Endothelial cell of umbilical vein (primary cell): ENCODE data around the gene CCT6B. TPM values are rescaled to one million over a fixed set of nuclear protein-coding genes. Genes with fewer than 3 reads are reported as not detected.

ENCODE experiments used
- BruUV-seq: library from RNA; stranded (reverse); fragments of 400-500 nt; replicated peaks from 2 replicates; lab custom pipeline; 2021; lab: Mats Ljungman, UMichigan
- CTCF ChIA-PET: fragments of 300-600, 350-600 bp; sonication (Branson Sonifier 250); formaldehyde crosslinking; loops from one replicate; lab custom pipeline; 2021; ENCODE audit warnings: antibody characterized with exemption, inconsistent platforms; lab: Charles Lee
- POLR2A ChIA-PET: fragments of 300-600, 350-600 bp; sonication (Branson Sonifier 250); formaldehyde crosslinking; loops from one replicate; lab custom pipeline; 2021; ENCODE audit warnings: antibody characterized with exemption, inconsistent platforms; lab: Charles Lee
- DNase-seq: peaks from one replicate; pipeline ENCODE4 v3.0.0-alpha.2; 2011; ENCODE audit warnings: low read depth, low spot score
- FAIRE-seq: peaks from 2 replicates; lab custom pipeline; 2011; peaks lifted over from hg19 to GRCh38; lab: Jason Lieb, UNC
- H2AFZ ChIP-seq: 2 replicates; pipeline ENCODE4 v1.6.0; 2012; ENCODE audit warnings: low read depth, low read length, control low read depth, inconsistent platforms
- H3K27ac ChIP-seq: 2 replicates; pipeline ENCODE4 v1.5.1; 2011; ENCODE audit warnings: low read depth, mild to moderate bottlenecking, control low read depth, low read length, moderate library complexity; ENCODE audit not compliant: insufficient read depth
- H3K27me3 ChIP-seq, 2 experiments: 2 replicates each; pipeline versions ENCODE4 v1.6.0 to v1.6.1; 2011; ENCODE audit warnings: low read length in 2 of 2, mixed read lengths in 1 of 2; ENCODE audit not compliant: control insufficient read depth in 2 of 2, insufficient read depth in 2 of 2
- H3K36me3 ChIP-seq, 2 experiments: 2 replicates in 1 of 2; 3 replicates in 1 of 2; pipeline ENCODE4 v1.5.1; 2011; ENCODE audit warnings: low read length in 2 of 2, mild to moderate bottlenecking in 1 of 2, moderate library complexity in 1 of 2; ENCODE audit not compliant: control insufficient read depth in 2 of 2, insufficient read depth in 2 of 2; ENCODE audit errors: extremely low read depth in 1 of 2
- H3K4me1 ChIP-seq: 3 replicates; pipeline ENCODE4 v1.5.1; 2011; ENCODE audit warnings: mild to moderate bottlenecking, low read length; ENCODE audit not compliant: control insufficient read depth, insufficient read depth; ENCODE audit errors: extremely low read depth
- H3K4me2 ChIP-seq: 2 replicates; pipeline ENCODE4 v1.6.1; 2011; ENCODE audit warnings: low read length, control low read depth, mixed read lengths; ENCODE audit not compliant: insufficient read depth
- H3K4me3 ChIP-seq, 3 experiments: fragments of 200-600 bp in 1 of 3; sonication (generic), shearing (Covaris generic) in 1 of 3; replicated peaks in 1 of 3; 2 replicates each; pipeline ENCODE4 v1.5.1; 2011 to 2016; ENCODE audit warnings: control low read depth in 3 of 3, low read length in 3 of 3, mild to moderate bottlenecking in 2 of 3, inconsistent platforms in 1 of 3, low read depth in 1 of 3, moderate library complexity in 1 of 3; ENCODE audit not compliant: insufficient read depth in 1 of 3
- H3K79me2 ChIP-seq: 2 replicates; pipeline ENCODE4 v1.6.0; 2012; ENCODE audit warnings: low read length, inconsistent platforms; ENCODE audit not compliant: control insufficient read depth, insufficient read depth
- H3K9ac ChIP-seq: replicated peaks from 2 replicates; pipeline ENCODE3; 2011; ENCODE audit warnings: low read length, control low read depth; ENCODE audit not compliant: insufficient read depth; ENCODE audit errors: extremely low read depth
- H3K9me1 ChIP-seq: replicated peaks from 3 replicates; pipeline ENCODE4 v1.6.0; 2011; ENCODE audit warnings: mild to moderate bottlenecking, low read length; ENCODE audit not compliant: control insufficient read depth, insufficient read depth; ENCODE audit errors: extremely low read depth
- H3K9me3 ChIP-seq: replicated peaks from 2 replicates; pipeline ENCODE4 v1.5.1; 2012; ENCODE audit warnings: low read length, inconsistent platforms; ENCODE audit not compliant: control insufficient read depth, insufficient read depth
- H4K20me1 ChIP-seq: replicated peaks from 2 replicates; pipeline ENCODE3; 2011; ENCODE audit warnings: mild to moderate bottlenecking, low read length; ENCODE audit not compliant: control insufficient read depth, insufficient read depth; ENCODE audit errors: extremely low read depth
- EZH2 ChIP-seq: IDR thresholded peaks from 2 replicates; pipeline ENCODE4 v1.6.1; 2012; ENCODE audit warnings: borderline replicate concordance, low read depth, mild to moderate bottlenecking, moderate library complexity, low read length, inconsistent platforms; ENCODE audit not compliant: severe bottlenecking
- FOS ChIP-seq: IDR thresholded peaks from 2 replicates; pipeline ENCODE4 v1.6.1; 2011; ENCODE audit warnings: mild to moderate bottlenecking, low read length, moderate library complexity, borderline replicate concordance; ENCODE audit not compliant: insufficient read depth
- GATA2 ChIP-seq: IDR thresholded peaks from 2 replicates; pipeline ENCODE4 v1.7.0; 2011; ENCODE audit warnings: low read depth, mild to moderate bottlenecking, moderate library complexity, mixed read lengths, low read length; ENCODE audit not compliant: insufficient read length, insufficient read depth
- JUN ChIP-seq: IDR thresholded peaks from 2 replicates; pipeline ENCODE4 v1.6.1; 2011; ENCODE audit warnings: borderline replicate concordance, low read depth; ENCODE audit not compliant: insufficient read length, insufficient read depth
- MAX ChIP-seq: IDR thresholded peaks from 2 replicates; pipeline ENCODE4 v1.6.1; 2011; ENCODE audit not compliant: insufficient read depth, insufficient read length
- MYC ChIP-seq: IDR thresholded peaks from one replicate; pipeline ENCODE4 v1.6.1; 2011; ENCODE audit warnings: mild to moderate bottlenecking, low read depth, low read length
- POLR2A ChIP-seq: IDR thresholded peaks from 2 replicates; pipeline ENCODE4 v1.6.1; 2012; ENCODE audit warnings: low read depth, mild to moderate bottlenecking, control low read depth, low read length
- POLR2AphosphoS5 ChIP-seq: IDR thresholded peaks from 2 replicates; pipeline ENCODE4 v1.6.1; 2012; ENCODE audit warnings: low read depth, mild to moderate bottlenecking, control low read depth, low read length, moderate library complexity; ENCODE audit not compliant: insufficient read depth
- dilution Hi-C: fragments of 300-500 bp; cut with MboI; formaldehyde crosslinking; loops from one replicate; pipeline ENCODE4 v1.15.0; 2019; ENCODE audit warnings: low sequenced_read_pairs; ENCODE audit not compliant: extremely low pct_ligation_motif_present
- intact Hi-C: fragments of 100-400 bp; cut with micrococcal nuclease; formaldehyde crosslinking; loops from one replicate; pipeline ENCODE4 v1.10.0; 2022
- polyA plus RNA-seq, 4 experiments: library from polyadenylated mRNA; depleted of rRNA in 3 of 4; stranded (reverse) in 3 of 4; unstranded in 1 of 4; fragments of >200 nt; gene quantifications; 2 replicates each; pipeline versions ENCODE4 v1.2.1 to v1.2.3, GENCODE V29; 2011 to 2012; ENCODE audit warnings: missing spikeins in 1 of 4
- total RNA-seq: library from RNA; stranded (reverse); gene quantifications from 2 replicates; pipeline ENCODE4 v1.2.3, GENCODE V29; 2021
- TF ChIP-seq, protein P1 (sequence below), 2 donors: IDR thresholded peaks; 1 replicate in 1 of 2; 2 replicates in 1 of 2; pipeline ENCODE4 v1.5.1; 2011; ENCODE audit warnings: low read length in 2 of 2, mild to moderate bottlenecking in 2 of 2, moderate library complexity in 2 of 2, control low read depth in 1 of 2, inconsistent platforms in 1 of 2, low read depth in 1 of 2; ENCODE audit not compliant: insufficient read depth in 1 of 2; ENCODE audit errors: extremely low read depth in 1 of 2

The CCT6B gene
- total and polyA plus RNA-seq, 2 donors (not counting 3 experiments of a cell fraction or from before 2014, with no cell fraction given): 0.35 to 1.6 TPM

DNA sequence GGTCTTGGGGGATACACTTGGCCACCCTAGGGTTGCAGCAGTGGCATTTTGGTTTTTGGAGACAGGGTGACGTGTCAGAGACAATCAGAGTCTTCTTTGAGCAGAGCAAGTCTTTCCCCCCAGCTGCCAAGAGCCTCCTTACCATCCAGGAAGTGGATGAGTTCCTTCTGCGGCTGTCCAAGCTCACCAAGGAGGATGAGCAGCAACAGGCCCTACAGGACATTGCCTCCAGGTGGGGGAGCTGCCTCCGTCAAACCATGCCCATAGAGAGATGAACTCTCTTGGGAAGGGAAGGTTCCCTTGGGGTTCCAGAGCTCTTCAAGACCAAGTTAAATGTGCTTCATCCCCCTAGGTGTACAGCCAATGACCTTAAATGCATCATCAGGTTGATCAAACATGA, 30.3 kb upstream of the CCT6B start:
- no TSS peak for BruUV-seq
- H3K4me3 ChIP-seq: no peak overlapping the region
- no peak overlapping the region for H3K4me2 ChIP-seq
- no peak overlapping the region for H2AFZ ChIP-seq
- TF ChIP-seq MYC: no peak
- TF ChIP-seq JUN: no peak
- no peak for TF ChIP-seq GATA2
- no peak for TF ChIP-seq POLR2AphosphoS5
- TF ChIP-seq, protein P1, sequence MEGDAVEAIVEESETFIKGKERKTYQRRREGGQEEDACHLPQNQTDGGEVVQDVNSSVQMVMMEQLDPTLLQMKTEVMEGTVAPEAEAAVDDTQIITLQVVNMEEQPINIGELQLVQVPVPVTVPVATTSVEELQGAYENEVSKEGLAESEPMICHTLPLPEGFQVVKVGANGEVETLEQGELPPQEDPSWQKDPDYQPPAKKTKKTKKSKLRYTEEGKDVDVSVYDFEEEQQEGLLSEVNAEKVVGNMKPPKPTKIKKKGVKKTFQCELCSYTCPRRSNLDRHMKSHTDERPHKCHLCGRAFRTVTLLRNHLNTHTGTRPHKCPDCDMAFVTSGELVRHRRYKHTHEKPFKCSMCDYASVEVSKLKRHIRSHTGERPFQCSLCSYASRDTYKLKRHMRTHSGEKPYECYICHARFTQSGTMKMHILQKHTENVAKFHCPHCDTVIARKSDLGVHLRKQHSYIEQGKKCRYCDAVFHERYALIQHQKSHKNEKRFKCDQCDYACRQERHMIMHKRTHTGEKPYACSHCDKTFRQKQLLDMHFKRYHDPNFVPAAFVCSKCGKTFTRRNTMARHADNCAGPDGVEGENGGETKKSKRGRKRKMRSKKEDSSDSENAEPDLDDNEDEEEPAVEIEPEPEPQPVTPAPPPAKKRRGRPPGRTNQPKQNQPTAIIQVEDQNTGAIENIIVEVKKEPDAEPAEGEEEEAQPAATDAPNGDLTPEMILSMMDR (IDR thresholded peaks at IDR 0.05; ENCODE audit: extremely low read depth in 1 of 2, insufficient read depth in 1 of 2, low read depth in 1 of 2, low read length in 2 of 2): no peak
- TF ChIP-seq POLR2A: no peak
- no peak for TF ChIP-seq EZH2
- TF ChIP-seq FOS: no peak
- no peak for TF ChIP-seq MAX
- no peaks in the 10 kb centered on the region for H3K27me3 ChIP-seq
- ChIA-PET POLR2A (interaction anchor here (0.7 kb wide), 1 partner anchor 10 kb away, joined by 3 read pairs; no protein-coding TSS in a partner anchor), CTCF (interaction anchor here (1.7 to 1.9 kb wide), 2 partner anchors 10 to 11 kb away, joined by 4 to 10 read pairs; partner anchors contain the start of gene LIG3)
- no peak overlapping the region for H3K27ac ChIP-seq
- dilution Hi-C loops: loop anchor here (25.0 kb wide), 1 partner anchor 121 kb away; the partner anchor contains the start of genes FNDC8 and RAD51D
- H3K4me1 ChIP-seq: no peaks in the 10 kb centered on the region
- intact Hi-C loops: no loop called here
- H3K9ac ChIP-seq: no peak overlapping the region
- H3K9me1 ChIP-seq: no peaks in the 10 kb centered on the region
- no peak for FAIRE-seq
- H3K79me2 ChIP-seq: no peaks in the 10 kb centered on the region
- H4K20me1 ChIP-seq: no peaks in the 10 kb centered on the region
- H3K9me3 ChIP-seq: no peaks in the 10 kb centered on the region
- DNase-seq: no peak
- peaks cover 9 to 16% of the 10 kb centered on the region in 2 experiments for H3K36me3 ChIP-seq
